ENCODE data around the gene SLC37A2.

The SLC37A2 gene

DNA sequence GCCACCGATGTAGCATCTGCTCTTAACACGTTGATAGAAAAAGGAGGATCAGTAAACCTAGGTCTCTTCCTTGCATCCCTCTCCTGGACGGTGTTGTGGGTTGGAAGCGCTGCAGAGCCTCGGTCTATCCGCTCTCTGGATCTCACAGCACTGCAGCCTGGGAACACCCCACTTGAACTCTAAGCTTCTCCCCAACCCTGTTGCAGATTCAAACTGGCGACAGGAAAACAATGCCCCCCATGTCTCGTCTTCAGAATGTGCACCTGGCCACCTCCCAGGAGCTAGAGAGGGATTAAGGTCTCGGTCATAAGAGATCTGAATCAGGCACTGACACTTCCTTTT lies 47.9 kb downstream of the SLC37A2 start:
- DNase-seq (ENCODE audit: low spot score), result no peak

DNA sequence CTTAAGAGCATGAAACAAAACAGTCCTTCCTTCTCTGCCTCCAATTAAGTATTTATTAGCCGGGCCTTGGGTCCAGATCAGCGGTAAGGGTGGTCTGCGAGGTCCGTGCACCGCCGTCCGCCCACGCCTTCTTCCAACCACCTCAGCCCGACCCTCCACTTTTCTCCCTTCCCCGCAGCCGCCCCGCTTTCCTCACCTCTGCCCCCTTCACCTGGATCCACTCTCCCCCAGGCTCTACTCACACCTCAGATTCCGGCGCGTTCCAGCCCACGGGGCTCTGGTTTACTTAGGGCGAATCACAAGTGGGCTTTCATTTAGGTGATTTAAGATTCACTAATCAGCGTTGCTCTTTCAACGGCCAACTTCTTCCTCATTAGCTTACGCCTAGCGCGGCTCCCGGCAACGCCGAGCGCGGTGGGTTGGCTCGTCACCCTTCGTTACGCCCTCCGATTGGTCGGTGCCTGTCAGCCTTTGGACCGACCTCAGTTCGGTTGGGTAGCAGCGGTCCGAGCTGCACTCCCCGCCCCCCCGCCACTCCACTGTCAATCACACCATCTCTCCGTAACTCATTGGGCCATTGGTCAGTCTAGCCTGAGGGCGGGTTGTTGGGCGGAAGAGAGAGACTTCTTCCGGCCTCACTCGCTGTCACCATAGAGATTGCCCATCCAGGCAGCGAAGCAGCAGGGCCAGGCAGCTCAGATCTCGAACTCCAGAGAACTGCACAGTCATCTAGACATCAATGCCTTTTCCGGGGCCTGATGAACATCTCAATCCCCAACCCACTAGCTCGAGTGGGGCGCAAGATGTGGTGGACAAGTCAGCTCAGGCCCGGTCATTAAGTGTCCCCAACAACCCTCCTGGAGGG lies 48.5 kb downstream of the SLC37A2 start, which contains the start of gene TMEM218:
Gene TMEM218 (minus strand): TSS at position 284 of the 865 bp plus-strand sequence. CDS start 9,385 bp downstream, outside the sequence.
- DNase-seq (ENCODE audit: low spot score), result peak; percentile 98

DNA sequence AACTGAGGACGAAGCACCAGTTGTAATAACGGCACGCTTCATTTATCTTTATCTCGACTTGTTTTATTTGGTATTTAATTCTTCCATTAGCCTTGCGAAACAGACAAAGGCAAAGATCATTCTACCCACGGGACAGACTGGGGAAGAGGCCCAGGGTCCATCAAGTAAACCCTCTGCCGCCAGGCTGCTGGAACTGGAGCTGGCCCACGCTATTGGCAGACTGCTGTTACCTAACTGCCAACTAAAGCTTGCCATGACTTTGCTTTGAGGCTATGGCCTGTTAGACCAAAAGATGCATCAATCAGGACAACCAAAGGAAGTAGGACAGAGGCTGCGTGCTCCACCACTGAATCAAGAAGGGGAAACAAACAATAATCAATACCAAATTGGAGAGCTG lies 49.1 kb downstream of the SLC37A2 start:
- no peak for DNase-seq (ENCODE audit: low spot score)

DNA sequence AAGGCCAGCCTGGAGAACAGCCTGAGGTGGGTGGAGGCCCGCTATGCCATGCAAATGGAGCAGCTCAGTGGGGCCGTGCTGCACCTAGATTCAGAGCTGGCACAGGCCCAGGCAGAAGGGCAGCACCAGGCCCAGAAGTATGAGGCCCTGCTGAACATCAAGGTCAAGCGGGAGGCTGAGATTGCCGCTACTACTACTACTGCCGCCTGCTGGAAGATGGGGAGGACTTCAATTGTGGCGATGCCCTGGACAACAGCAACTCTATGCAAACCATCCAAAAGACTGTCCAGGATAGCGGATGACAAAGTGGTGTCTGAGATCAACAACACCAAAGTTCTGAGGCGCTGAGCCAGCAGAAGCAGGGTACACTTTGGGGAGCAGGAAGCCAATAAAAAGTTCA lies 51.4 kb downstream of the SLC37A2 start:
- DNase-seq (ENCODE audit: low spot score), result no peak

DNA sequence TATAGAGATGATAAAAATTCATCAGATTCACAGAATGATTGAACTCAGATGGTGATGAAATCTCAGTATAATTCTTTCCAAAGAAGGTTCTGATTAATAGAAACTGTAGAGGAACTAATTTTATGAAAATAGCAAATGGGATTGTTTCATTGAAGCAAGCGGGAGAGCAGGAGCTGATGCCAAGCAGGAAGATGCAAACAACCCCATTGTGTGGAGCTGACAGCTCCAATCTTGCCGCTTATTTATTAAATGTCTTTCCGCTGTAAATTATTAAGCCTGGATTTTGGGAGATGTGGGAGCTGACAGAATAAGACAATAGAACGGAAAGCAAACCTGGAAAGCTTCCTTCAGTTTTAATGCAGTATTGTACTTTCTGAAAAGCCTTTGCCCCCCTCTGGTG lies 54.3 kb downstream of the SLC37A2 start:
- no peak for DNase-seq (ENCODE audit: low spot score)

- DNase-seq (ENCODE audit: low spot score), result no peak
These were observed 60.3 kb downstream of the SLC37A2 start for GRCh38 chr11:125123194-125123946.

GRCh38 chr11:125123947-125124617 lies 61.0 kb downstream of the SLC37A2 start:
- no peak for DNase-seq (ENCODE audit: low spot score)

GRCh38 chr11:125124618-125124992 lies 61.5 kb downstream of the SLC37A2 start:
- no peak for DNase-seq (ENCODE audit: low spot score)

DNA sequence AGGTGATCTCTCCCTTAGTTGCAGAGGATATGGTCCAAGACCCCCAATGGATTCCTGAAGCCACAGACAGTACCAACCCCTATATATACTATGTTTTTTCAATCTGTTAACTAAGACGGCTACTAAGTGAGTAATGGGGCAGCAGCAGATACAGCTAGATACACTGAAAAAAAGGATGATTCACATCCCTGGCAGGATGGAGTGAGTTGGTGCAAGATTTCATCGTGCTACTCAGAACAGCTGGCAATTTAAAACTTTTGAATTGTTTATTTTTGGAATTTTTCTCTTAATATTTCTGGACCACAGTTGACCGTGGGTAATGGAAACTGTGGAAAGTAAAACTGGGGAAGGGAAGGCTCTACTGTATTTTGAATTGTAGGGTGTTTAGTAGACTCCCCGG lies 65.3 kb downstream of the SLC37A2 start:
- no peak for DNase-seq (ENCODE audit: low spot score)

DNA sequence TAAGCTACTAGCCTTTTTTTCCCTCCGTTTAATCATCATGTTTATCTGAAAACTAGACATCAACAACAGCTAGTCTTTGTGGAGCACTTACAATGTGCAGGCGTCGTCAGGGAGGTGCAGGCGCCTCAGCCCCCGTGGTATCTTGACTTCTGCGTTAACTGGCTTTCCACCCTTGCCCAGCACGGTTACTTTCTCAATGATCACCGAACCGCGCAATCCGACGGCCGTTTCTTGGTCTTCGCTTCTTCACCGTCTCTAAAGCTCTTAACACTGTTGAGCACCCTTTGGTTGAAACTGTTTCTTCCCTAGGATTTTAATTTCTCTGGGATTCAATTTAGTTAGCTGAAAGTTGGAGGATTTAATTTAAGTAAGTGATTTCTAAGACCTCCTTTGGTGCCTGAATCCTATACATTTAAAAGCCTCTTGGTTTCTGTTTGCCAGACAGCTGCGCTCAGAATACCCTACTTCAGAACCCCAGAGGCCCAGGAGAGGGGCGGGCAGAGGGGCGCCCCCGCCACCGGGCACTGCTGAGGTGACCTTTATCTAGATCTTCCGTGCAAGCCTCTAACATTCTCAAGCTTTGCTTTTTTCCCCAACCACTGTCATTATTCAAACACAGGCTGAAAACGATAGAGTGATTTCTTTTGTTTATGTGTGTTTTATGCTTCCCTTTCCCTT lies 66.3 kb downstream of the SLC37A2 start:
- DNase-seq (ENCODE audit: low spot score), result no peak

- DNase-seq (ENCODE audit: low spot score), result no peak
These were observed 69.0 kb downstream of the SLC37A2 start for GRCh38 chr11:125132071-125132470.

- DNase-seq (ENCODE audit: low spot score), result no peak
These were observed 69.5 kb downstream of the SLC37A2 start for GRCh38 chr11:125132596-125132995.

GRCh38 chr11:125136001-125136400 lies 72.9 kb downstream of the SLC37A2 start:
- no peak for DNase-seq (ENCODE audit: low spot score)

- DNase-seq (ENCODE audit: low spot score), result peak; percentile 46
These were observed 75.9 kb downstream of the SLC37A2 start for GRCh38 chr11:125138966-125139365.

DNA sequence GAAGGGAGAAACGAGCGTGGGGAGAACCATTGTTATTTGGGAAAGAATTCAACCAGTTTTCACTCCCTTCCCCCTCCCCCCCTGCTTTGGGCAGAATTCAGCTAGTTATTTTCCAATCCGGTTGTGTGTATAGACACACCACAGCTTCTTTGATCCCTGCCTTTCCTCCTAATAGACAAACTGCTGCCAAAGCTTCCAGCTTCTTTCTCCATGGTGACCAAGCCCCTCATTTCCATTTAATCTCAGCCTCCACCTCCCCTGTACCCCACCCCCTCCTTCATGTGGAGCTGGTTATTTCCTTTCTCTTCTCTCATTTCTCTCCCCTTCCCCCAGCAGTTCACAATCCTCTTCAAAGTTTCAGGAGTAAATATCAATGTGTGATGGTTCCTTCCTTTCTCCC lies 76.7 kb downstream of the SLC37A2 start:
- DNase-seq (ENCODE audit: low spot score), result peak; percentile 44
